Measurements from ENCODE around the gene MICALL2.

GRCh38 chr7:1466524-1467271 lies 7.4 kb upstream of the MICALL2 start:
- no peak for TF ChIP-seq CTCF (IDR thresholded peaks at IDR 0.05)
- no peak for TF ChIP-seq ZFX (IDR thresholded peaks at IDR 0.05; ENCODE audit: borderline replicate concordance)

Measured in 22Rv1 (cell line).